Fibroblast of pulmonary artery (primary cell): ENCODE data around the gene LINGO1.

ENCODE experiments used
- DNase-seq: peaks from one replicate; pipeline ENCODE4 v3.0.0-alpha.2; 2010; ENCODE audit warnings: low read depth
- H3K4me3 ChIP-seq: replicated peaks from 2 replicates; pipeline ENCODE4 v1.5.1; 2011; ENCODE audit warnings: low read depth, mild to moderate bottlenecking, control low read depth, low read length, moderate library complexity
- TF ChIP-seq, protein P1 (sequence below): IDR thresholded peaks from 2 replicates; pipeline ENCODE4 v1.5.1; 2011; ENCODE audit warnings: mild to moderate bottlenecking, control low read depth, low read length, inconsistent platforms; ENCODE audit errors: missing control alignments

The LINGO1 gene

GRCh38 chr15:77574521-77575202 lies 58.0 kb downstream of the LINGO1 start:
- TF ChIP-seq, protein P1, sequence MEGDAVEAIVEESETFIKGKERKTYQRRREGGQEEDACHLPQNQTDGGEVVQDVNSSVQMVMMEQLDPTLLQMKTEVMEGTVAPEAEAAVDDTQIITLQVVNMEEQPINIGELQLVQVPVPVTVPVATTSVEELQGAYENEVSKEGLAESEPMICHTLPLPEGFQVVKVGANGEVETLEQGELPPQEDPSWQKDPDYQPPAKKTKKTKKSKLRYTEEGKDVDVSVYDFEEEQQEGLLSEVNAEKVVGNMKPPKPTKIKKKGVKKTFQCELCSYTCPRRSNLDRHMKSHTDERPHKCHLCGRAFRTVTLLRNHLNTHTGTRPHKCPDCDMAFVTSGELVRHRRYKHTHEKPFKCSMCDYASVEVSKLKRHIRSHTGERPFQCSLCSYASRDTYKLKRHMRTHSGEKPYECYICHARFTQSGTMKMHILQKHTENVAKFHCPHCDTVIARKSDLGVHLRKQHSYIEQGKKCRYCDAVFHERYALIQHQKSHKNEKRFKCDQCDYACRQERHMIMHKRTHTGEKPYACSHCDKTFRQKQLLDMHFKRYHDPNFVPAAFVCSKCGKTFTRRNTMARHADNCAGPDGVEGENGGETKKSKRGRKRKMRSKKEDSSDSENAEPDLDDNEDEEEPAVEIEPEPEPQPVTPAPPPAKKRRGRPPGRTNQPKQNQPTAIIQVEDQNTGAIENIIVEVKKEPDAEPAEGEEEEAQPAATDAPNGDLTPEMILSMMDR, result no peak
- no peak for DNase-seq

DNA sequence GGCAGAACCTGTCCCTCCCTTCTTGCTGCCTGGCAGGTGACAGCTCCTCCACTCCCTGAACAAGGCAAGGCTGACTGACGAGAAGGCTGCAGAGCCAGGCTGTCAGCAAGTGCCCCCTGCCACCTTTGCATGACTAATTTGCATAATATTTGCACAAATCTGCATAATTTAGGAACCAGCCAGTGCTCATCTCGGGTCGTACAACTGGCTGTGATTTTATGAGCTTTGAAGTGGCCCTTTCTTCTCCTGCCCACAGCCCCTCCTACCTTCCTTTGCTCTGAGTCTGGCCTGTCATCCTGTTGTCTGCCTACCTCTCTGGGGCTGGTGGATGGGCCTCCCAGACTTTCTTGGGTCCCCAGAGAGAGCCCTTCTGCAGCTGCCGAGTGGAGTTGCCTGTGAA lies 58.9 kb downstream of the LINGO1 start:
- no peak overlapping the region for H3K4me3 ChIP-seq
- DNase-seq, result no peak
- TF ChIP-seq, protein P1, result no peak

More at GRCh38 chr15:77574521-77575202, 58.0 kb downstream of the LINGO1 start:
- H3K4me3 ChIP-seq, result no peak overlapping the region

GRCh38 chr15:77572186-77572585 lies 60.5 kb downstream of the LINGO1 start:
- DNase-seq, result no peak

DNA sequence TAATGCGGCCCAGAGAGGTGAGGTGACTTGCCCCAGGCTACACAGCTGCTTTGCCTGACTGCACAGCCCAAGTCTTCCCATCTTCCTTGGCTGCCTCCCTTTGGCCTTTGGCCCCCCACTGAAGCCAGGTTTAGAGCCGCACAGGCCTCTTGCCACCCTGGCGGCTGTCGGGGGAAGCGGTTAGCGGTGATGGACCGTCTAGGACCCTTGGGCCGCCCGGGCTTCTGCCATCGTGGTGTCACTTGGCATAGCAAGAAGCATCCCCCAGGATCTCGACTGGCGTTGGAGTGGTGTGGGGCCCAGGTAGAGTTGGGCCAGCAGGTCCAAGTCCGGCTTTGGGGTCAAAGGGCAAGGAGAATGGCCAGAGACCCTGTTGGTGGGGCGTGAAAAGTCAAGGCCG lies 61.0 kb downstream of the LINGO1 start:
- H3K4me3 ChIP-seq, result no peak overlapping the region
- no peak for DNase-seq
- TF ChIP-seq, protein P1, result no peak

More at GRCh38 chr15:77572186-77572585, 60.5 kb downstream of the LINGO1 start:
- no peak overlapping the region for H3K4me3 ChIP-seq
- TF ChIP-seq, protein P1, result no peak

DNA sequence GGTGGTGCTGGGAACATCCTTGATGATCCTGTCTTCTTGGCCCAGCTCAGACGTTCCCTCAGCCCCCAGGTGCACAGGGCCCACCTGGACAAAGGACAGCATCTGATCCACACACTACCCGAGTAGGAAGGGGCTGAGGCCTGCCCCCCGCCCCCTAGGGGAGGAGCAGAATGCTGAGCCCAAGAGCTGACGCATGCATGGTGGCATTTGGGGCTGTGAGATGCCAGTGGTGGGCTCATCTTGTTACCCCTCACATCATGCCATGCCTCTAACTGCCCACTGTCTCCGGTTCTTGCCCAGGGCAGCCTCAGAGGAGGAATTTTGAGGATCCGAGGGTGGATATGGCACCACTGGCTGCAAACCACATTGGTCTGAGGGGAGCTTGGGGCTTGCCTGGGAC lies 61.5 kb downstream of the LINGO1 start:
- DNase-seq, result no peak
- H3K4me3 ChIP-seq, result no peak overlapping the region
- TF ChIP-seq, protein P1, result no peak

DNA sequence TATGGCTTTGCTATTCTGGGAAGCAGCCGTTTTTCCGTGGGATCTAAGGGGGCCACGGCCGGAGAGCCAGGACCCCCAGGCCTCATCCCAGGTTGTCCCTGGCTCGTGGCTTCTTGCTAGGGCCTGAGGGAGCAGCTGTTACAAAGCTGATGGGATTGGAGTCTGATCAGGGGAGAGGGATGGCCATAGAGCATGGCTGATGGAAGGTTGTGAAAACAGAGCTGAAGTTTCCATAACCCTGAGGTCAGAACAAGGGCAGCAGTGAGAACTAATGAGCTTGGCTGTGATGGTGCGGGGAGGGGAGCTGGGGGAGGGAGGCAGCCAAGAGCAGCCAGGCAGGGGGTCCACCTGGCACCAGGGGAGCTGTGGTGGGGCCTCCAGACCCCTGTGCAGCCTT lies 63.0 kb downstream of the LINGO1 start:
- TF ChIP-seq, protein P1, result no peak
- H3K4me3 ChIP-seq, result no peak overlapping the region
- DNase-seq, result peak; percentile 6
